H9 (cell line): Measurements from ENCODE around the gene PRCC. TPM values are rescaled to one million over a fixed set of nuclear protein-coding genes. Genes with fewer than 3 reads are reported as not detected.

Experiments used
- DNase-seq: peaks from one replicate; pipeline ENCODE4 v3.0.0-alpha.2; 2017
- H2AFZ ChIP-seq: one replicate; pipeline ENCODE4 v1.6.1; 2013; ENCODE audit warnings: mild to moderate bottlenecking, low read length, control low read depth, moderate library complexity
- H2AK5ac ChIP-seq: 2 replicates; pipeline ENCODE4 v1.6.1; 2013; ENCODE audit warnings: low read length, control low read depth, mixed read lengths; ENCODE audit not compliant: insufficient read length
- H2BK120ac ChIP-seq: one replicate; pipeline ENCODE4 v1.6.1; 2013; ENCODE audit warnings: low read depth, mild to moderate bottlenecking, low read length, control low read depth, inconsistent platforms; ENCODE audit not compliant: poor library complexity, severe bottlenecking
- H2BK12ac ChIP-seq: 2 replicates; pipeline ENCODE4 v1.6.1; 2013; ENCODE audit warnings: low read length, control low read depth, mixed read lengths, low read depth; ENCODE audit not compliant: insufficient read length
- H2BK15ac ChIP-seq: 2 replicates; pipeline ENCODE4 v1.6.1; 2013; ENCODE audit warnings: low read depth, low read length, control low read depth
- H2BK20ac ChIP-seq: one replicate; pipeline ENCODE4 v1.6.1; 2013; ENCODE audit warnings: low read depth, mild to moderate bottlenecking, low read length, control low read depth, inconsistent platforms; ENCODE audit not compliant: poor library complexity, severe bottlenecking
- H2BK5ac ChIP-seq: 2 replicates; pipeline ENCODE4 v1.6.1; 2013; ENCODE audit warnings: low read length, control low read depth, mixed read lengths; ENCODE audit not compliant: insufficient read length
- H3K14ac ChIP-seq: 2 replicates; pipeline ENCODE4 v1.6.1; 2013; ENCODE audit warnings: low read length, control low read depth; ENCODE audit not compliant: insufficient read depth
- H3K18ac ChIP-seq: 2 replicates; pipeline ENCODE4 v1.6.1; 2013; ENCODE audit warnings: low read depth, mild to moderate bottlenecking, mixed read lengths, low read length, control low read depth; ENCODE audit not compliant: insufficient read length
- H3K23ac ChIP-seq: 2 replicates; pipeline ENCODE4 v1.6.1; 2013; ENCODE audit warnings: low read length, control low read depth, mixed read lengths, low read depth; ENCODE audit not compliant: insufficient read length
- H3K23me2 ChIP-seq: 2 replicates; pipeline ENCODE4 v1.6.1; 2013; ENCODE audit warnings: low read depth, mild to moderate bottlenecking, mixed read lengths, low read length, control low read depth; ENCODE audit not compliant: insufficient read length, poor library complexity, severe bottlenecking
- H3K27ac ChIP-seq: 2 replicates; pipeline ENCODE4 v1.5.1; 2013; ENCODE audit warnings: low read length, control low read depth, mixed read lengths, low read depth; ENCODE audit not compliant: insufficient read length
- H3K27me3 ChIP-seq: 2 replicates; pipeline ENCODE4 v1.6.1; 2013; ENCODE audit warnings: low read length, control low read depth, inconsistent platforms; ENCODE audit not compliant: insufficient read depth
- H3K4ac ChIP-seq: 2 replicates; pipeline ENCODE4 v1.6.1; 2013; ENCODE audit warnings: low read depth, mild to moderate bottlenecking, control low read depth, inconsistent platforms, low read length, moderate library complexity
- H3K4me1 ChIP-seq: 2 replicates; pipeline ENCODE4 v1.6.1; 2013; ENCODE audit warnings: low read length, control low read depth, inconsistent platforms; ENCODE audit not compliant: insufficient read depth
- H3K4me2 ChIP-seq: 2 replicates; pipeline ENCODE4 v1.6.1; 2013; ENCODE audit warnings: low read length, control low read depth, mixed read lengths; ENCODE audit not compliant: insufficient read length, insufficient read depth
- H3K56ac ChIP-seq: 2 replicates; pipeline ENCODE4 v1.6.1; 2013; ENCODE audit warnings: low read depth, mild to moderate bottlenecking, mixed read lengths, low read length, control low read depth; ENCODE audit not compliant: insufficient read length
- H3K79me1 ChIP-seq: 2 replicates; pipeline ENCODE4 v1.6.1; 2013; ENCODE audit warnings: low read depth, mild to moderate bottlenecking, moderate library complexity, low read length, control low read depth, inconsistent platforms; ENCODE audit not compliant: insufficient read depth, poor library complexity, severe bottlenecking
- H3K79me2 ChIP-seq: 2 replicates; pipeline ENCODE4 v1.6.1; 2013; ENCODE audit warnings: low read length, control low read depth, inconsistent platforms; ENCODE audit not compliant: insufficient read depth
- H3K9ac ChIP-seq: 2 replicates; pipeline ENCODE4 v1.6.1; 2013; ENCODE audit warnings: low read length, control low read depth, mixed read lengths; ENCODE audit not compliant: insufficient read length; ENCODE audit errors: extremely low read depth
- H3K9me3 ChIP-seq: one replicate; pipeline ENCODE4 v1.6.1; 2013; ENCODE audit warnings: low read depth, low read length, inconsistent platforms; ENCODE audit not compliant: control insufficient read depth
- H3T11ph ChIP-seq: one replicate; pipeline ENCODE4 v1.6.1; 2013; ENCODE audit warnings: mild to moderate bottlenecking, low read length, control low read depth, inconsistent platforms
- H4K20me1 ChIP-seq: one replicate; pipeline ENCODE4 v1.6.1; 2013; ENCODE audit not compliant: control insufficient read depth, insufficient read length, insufficient read depth
- H4K5ac ChIP-seq: 2 replicates; pipeline ENCODE4 v1.6.1; 2013; ENCODE audit warnings: low read depth, mild to moderate bottlenecking, mixed read lengths, low read length, control low read depth; ENCODE audit not compliant: insufficient read length
- H4K8ac ChIP-seq: replicated peaks from 2 replicates; pipeline ENCODE4 v1.6.1; 2013; ENCODE audit warnings: low read length, control low read depth, mixed read lengths, low read depth; ENCODE audit not compliant: insufficient read length
- H4K91ac ChIP-seq: 2 replicates; pipeline ENCODE4 v1.6.1; 2013; ENCODE audit warnings: low read depth, mild to moderate bottlenecking, moderate library complexity, mixed read lengths, low read length, control low read depth; ENCODE audit not compliant: insufficient read length
- H3K27ac Mint-ChIP-seq, 3 experiments: 2 replicates in 2 of 3; 3 replicates in 1 of 3; pipeline ENCODE4 v1.8.0; 2020 to 2021; ENCODE audit warnings: mixed read lengths in 3 of 3, mild to moderate bottlenecking in 1 of 3, moderate library complexity in 1 of 3
- H3K27me3 Mint-ChIP-seq: 2 replicates; pipeline ENCODE4 v1.8.0; 2021; ENCODE audit warnings: low read depth, mild to moderate bottlenecking, moderate library complexity, mixed read lengths
- H3K36me3 Mint-ChIP-seq, 3 experiments: 2 replicates in 2 of 3; 3 replicates in 1 of 3; pipeline ENCODE4 v1.8.0; 2020 to 2021; ENCODE audit warnings: low read depth in 3 of 3, mixed read lengths in 3 of 3; ENCODE audit not compliant: insufficient read depth in 1 of 3
- H3K4me1 Mint-ChIP-seq, 2 experiments: 2 replicates each; pipeline ENCODE4 v1.8.0; 2020; ENCODE audit warnings: mixed read lengths in 2 of 2
- H3K4me3 Mint-ChIP-seq, 2 experiments: 2 replicates in 1 of 2; 3 replicates in 1 of 2; pipeline ENCODE4 v1.8.0; 2020 to 2021; ENCODE audit warnings: mild to moderate bottlenecking in 2 of 2, mixed read lengths in 2 of 2, moderate library complexity in 1 of 2
- H3K9me3 Mint-ChIP-seq, 2 experiments: 2 replicates in 1 of 2; 3 replicates in 1 of 2; pipeline ENCODE4 v1.8.0; 2020; ENCODE audit warnings: mild to moderate bottlenecking in 2 of 2, mixed read lengths in 2 of 2, moderate library complexity in 1 of 2
- CTCF ChIP-seq: fragments of 200-600 bp; sonication (generic); conservative IDR thresholded peaks from 3 replicates; pipeline ENCODE4 v1.8.0; 2021; ENCODE audit warnings: antibody characterized with exemption, mild to moderate bottlenecking
- WGBS: extraction: QIAGEN DNeasy Blood & Tissue Kit; methylation state at CpG from one replicate; pipeline ENCODE4 v1.1.7; 2013; ENCODE audit warnings: missing lambda C conversion rate, low lambda C conversion rate, mixed read lengths; ENCODE audit not compliant: insufficient read length; ENCODE audit errors: extremely low coverage; 5-methylcytosine and 5-hydroxymethylcytosine counted together
- total RNA-seq: library from RNA; stranded (reverse); gene quantifications from 2 replicates; pipeline ENCODE4 v1.2.1, GENCODE V29; 2021

Gene PRCC
- total RNA-seq, 1 experiment from 2014 or later: 129 TPM

DNA sequence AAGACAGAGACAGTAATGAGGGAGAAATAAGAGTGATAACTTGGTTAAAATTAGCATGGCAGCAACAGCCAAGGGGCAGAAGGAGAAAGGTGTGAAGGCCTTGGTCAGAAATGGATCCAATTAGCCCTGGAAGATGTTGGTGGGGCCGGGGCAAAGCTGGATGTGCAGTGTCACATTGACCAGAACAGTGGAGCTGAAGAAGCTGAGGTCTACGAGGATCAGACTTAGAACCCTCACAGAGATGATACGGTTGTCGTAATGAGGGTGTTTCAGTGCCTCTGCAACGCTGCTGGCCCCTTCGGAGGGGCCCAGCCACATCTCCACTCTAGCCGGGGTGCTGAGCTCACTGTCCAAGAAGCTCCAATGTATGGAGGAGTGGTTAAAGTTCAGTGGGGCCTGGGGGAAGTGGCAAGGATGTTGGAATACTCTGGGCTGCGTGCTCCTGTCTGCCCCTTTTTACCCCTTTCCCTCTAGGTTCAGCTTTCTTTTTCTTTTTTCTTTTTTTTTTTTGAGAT, 35.1 kb downstream of the PRCC start:
- H3K27me3 Mint-ChIP-seq: peaks cover 2% of the 10 kb centered on the region
- Histone ChIP-seq H3K79me1 (no peaks in the 10 kb centered on the region), H3K27ac (no peak overlapping the region), H3K56ac (no peak overlapping the region), H3K9ac (no peak overlapping the region), H4K8ac (no peak overlapping the region), H3K18ac (no peak overlapping the region), H3K4me2 (no peak overlapping the region), H3K79me2 (no peaks in the 10 kb centered on the region), H4K91ac (no peak overlapping the region), H3K27me3 (no peaks in the 10 kb centered on the region), H2BK12ac (no peak overlapping the region), H2BK5ac (no peak overlapping the region), H3K23ac (no peak overlapping the region), H2BK120ac (no peak overlapping the region), H3K4ac (no peak overlapping the region), H3K9me3 (no peaks in the 10 kb centered on the region), H2AK5ac (no peak overlapping the region), H4K20me1 (no peaks in the 10 kb centered on the region), H3K23me2 (no peaks in the 10 kb centered on the region), H2BK20ac (no peak overlapping the region), H3T11ph (no peak overlapping the region), H2BK15ac (no peak overlapping the region), H4K5ac (no peak overlapping the region), H3K14ac (no peak overlapping the region), H2AFZ (no peak overlapping the region), H3K4me1 (no peaks in the 10 kb centered on the region)
- WGBS: no CpG with 5 or more reads among the region's 8 CpGs
- H3K36me3 Mint-ChIP-seq: peaks cover 11 to 42% (median 29%) of the 10 kb centered on the region in 3 experiments; a peak in 6 of 7 replicates
- H3K27ac Mint-ChIP-seq: no peak overlapping the region; a peak in 1 of 7 replicates
- peaks cover 0 to 11% of the 10 kb centered on the region in 2 experiments; a peak in 2 of 4 replicates for H3K4me1 Mint-ChIP-seq
- no peak for TF ChIP-seq CTCF
- no peak for DNase-seq
- H3K4me3 Mint-ChIP-seq: no peak overlapping the region
- no peaks in the 10 kb centered on the region for H3K9me3 Mint-ChIP-seq
